GM18870 (cell line): Measurements from ENCODE around the gene XRCC5.
"Not testable (repeated sequence)": the region's sequence is repeated elsewhere in the genome, so short reads cannot be mapped to it uniquely, and the experiment has no call there.

ENCODE experiments used
- ATAC-seq: cut with Tn5 transposase; IDR thresholded peaks from one replicate; pipeline ENCODE4 v1.9.1; 2021; ENCODE audit warnings: moderate library complexity; ENCODE audit not compliant: unreplicated experiment

XRCC5 gene

GRCh38 chr2:216114714-216115531, 5.8 kb downstream of the XRCC5 start:
- ATAC-seq = peak; percentile 27

GRCh38 chr2:216116418-216116817, 7.3 kb downstream of the XRCC5 start:
- no peak for ATAC-seq

- no peak for ATAC-seq
Measured at GRCh38 chr2:216117561-216118340, 8.6 kb downstream of the XRCC5 start.

GRCh38 chr2:216118474-216118873, 9.3 kb downstream of the XRCC5 start:
- no peak for ATAC-seq

GRCh38 chr2:216119146-216119545, 10.0 kb downstream of the XRCC5 start:
- ATAC-seq = no peak

- ATAC-seq = no peak
Measured at GRCh38 chr2:216119986-216120385, 10.8 kb downstream of the XRCC5 start.

GRCh38 chr2:216121255-216121654, 12.1 kb downstream of the XRCC5 start:
- ATAC-seq = no peak

- ATAC-seq = no peak
Measured at GRCh38 chr2:216126943-216127342, 17.8 kb downstream of the XRCC5 start.

GRCh38 chr2:216130346-216130971, 21.3 kb downstream of the XRCC5 start:
- no peak for ATAC-seq

- ATAC-seq = no peak
Measured at GRCh38 chr2:216131175-216131926, 22.2 kb downstream of the XRCC5 start.

GRCh38 chr2:216132585-216132984, 23.4 kb downstream of the XRCC5 start:
- ATAC-seq = no peak

- ATAC-seq = no peak
Measured at GRCh38 chr2:216133397-216133796, 24.2 kb downstream of the XRCC5 start.

GRCh38 chr2:216134958-216135541, 25.9 kb downstream of the XRCC5 start:
- ATAC-seq = no peak

GRCh38 chr2:216139884-216140283, 30.7 kb downstream of the XRCC5 start:
- ATAC-seq = no peak

GRCh38 chr2:216141516-216141915, 32.4 kb downstream of the XRCC5 start:
- not testable (repeated sequence) for ATAC-seq

- ATAC-seq = peak; percentile 100
Measured at GRCh38 chr2:216142540-216142939, 33.4 kb downstream of the XRCC5 start.

- ATAC-seq = no peak
Measured at GRCh38 chr2:216144372-216144771, 35.2 kb downstream of the XRCC5 start.

GRCh38 chr2:216144857-216145256, 35.7 kb downstream of the XRCC5 start:
- no peak for ATAC-seq

- no peak for ATAC-seq
Measured at GRCh38 chr2:216146573-216146972, 37.4 kb downstream of the XRCC5 start.
